HCT116 (cell line): ENCODE results near the gene PEAK3. TPM values are rescaled to one million over a fixed set of nuclear protein-coding genes. Genes with fewer than 3 reads are reported as not detected.

ENCODE experiments used
- ATAC-seq: fragments of 200-7000 bp; cut with Tn5 transposase; 2 replicates; pipeline ENCODE4 v1.9.1; 2020; ENCODE audit warnings: mild to moderate bottlenecking, moderate library complexity
- BruUV-seq: library from RNA; stranded (reverse); fragments of 400-500 nt; replicated peaks from 2 replicates; lab custom pipeline; 2021; lab: Mats Ljungman, UMichigan
- CTCF ChIA-PET: fragments of 300-600 bp; sonication (Branson Sonifier 250); formaldehyde crosslinking; loops from one replicate; lab custom pipeline; 2021; ENCODE audit warnings: antibody characterized with exemption; lab: Charles Lee
- POLR2A ChIA-PET: fragments of 300-600, 350-600 bp; sonication (Branson Sonifier 250); formaldehyde crosslinking; loops from one replicate; lab custom pipeline; 2021; ENCODE audit warnings: antibody characterized with exemption; lab: Charles Lee
- RAD21 ChIA-PET, 2 experiments: fragments of 300-600 bp; sonication (Branson Sonifier 250); formaldehyde crosslinking; loops; one replicate each; lab custom pipeline; 2023; ENCODE audit warnings: low total read pairs in 2 of 2; ENCODE audit not compliant: uncharacterized antibody in 2 of 2, unreplicated experiment in 2 of 2, low non-redundant PET in 1 of 2; lab: Charles Lee
- DNase-seq: peaks from one replicate; pipeline ENCODE4 v3.0.0-alpha.2; 2010; ENCODE audit warnings: low read depth, low spot score
- H2AFZ ChIP-seq: fragments of 200-600 bp; shearing (Covaris generic), sonication (generic); 2 replicates; pipeline ENCODE4 v1.6.1; 2017; ENCODE audit warnings: low read depth, mixed run types, mixed read lengths, antibody characterized with exemption, low read length; ENCODE audit not compliant: poor library complexity, severe bottlenecking
- H3K27ac ChIP-seq: 2 replicates; pipeline ENCODE4 v1.5.1; 2012; ENCODE audit warnings: low read depth, low read length
- H3K27me3 ChIP-seq: fragments of 200-600 bp; sonication (generic); 2 replicates; pipeline ENCODE4 v1.6.1; 2016; ENCODE audit warnings: mixed run types, low read length, mixed read lengths; ENCODE audit not compliant: insufficient read depth
- H3K36me3 ChIP-seq, 2 experiments: fragments of 200-500 bp in 1 of 2; fragments of 200-600 bp in 1 of 2; sonication (Bioruptor generic) in 1 of 2; sonication (generic) in 1 of 2; 2 replicates each; pipeline versions ENCODE4 v1.5.1 to v1.6.1; 2014 to 2016; ENCODE audit warnings: low read length in 2 of 2, inconsistent platforms in 1 of 2, mixed read lengths in 1 of 2, mixed run types in 1 of 2; ENCODE audit not compliant: insufficient read depth in 2 of 2, control insufficient read depth in 1 of 2
- H3K4me1 ChIP-seq, 2 experiments: fragments of 200-600 bp in 1 of 2; sonication (generic) in 1 of 2; 2 replicates each; pipeline versions ENCODE4 v1.5.1 to v1.6.1; 2012 to 2017; ENCODE audit warnings: low read length in 2 of 2, inconsistent platforms in 1 of 2, mild to moderate bottlenecking in 1 of 2, mixed read lengths in 1 of 2, mixed run types in 1 of 2, moderate library complexity in 1 of 2; ENCODE audit not compliant: insufficient read depth in 2 of 2, control insufficient read depth in 1 of 2
- H3K4me2 ChIP-seq: fragments of 200-600 bp; sonication (generic); 2 replicates; pipeline ENCODE4 v1.6.1; 2017; ENCODE audit warnings: mixed run types, low read length, mixed read lengths
- H3K4me3 ChIP-seq, 2 experiments: fragments of 200-600 bp in 1 of 2; sonication (generic) in 1 of 2; replicated peaks in 1 of 2; 2 replicates each; pipeline ENCODE4 v1.5.1; 2011 to 2016; ENCODE audit warnings: low read length in 2 of 2, control low read depth in 1 of 2, low read depth in 1 of 2, mild to moderate bottlenecking in 1 of 2, mixed read lengths in 1 of 2, mixed run types in 1 of 2
- H3K79me2 ChIP-seq: fragments of 200-600 bp; sonication (generic); 2 replicates; pipeline ENCODE4 v1.6.1; 2017; ENCODE audit warnings: mild to moderate bottlenecking, mixed run types, low read length, moderate library complexity, mixed read lengths; ENCODE audit not compliant: insufficient read depth
- H3K9ac ChIP-seq: fragments of 200-600 bp; sonication (generic); 2 replicates; pipeline ENCODE4 v1.6.1; 2016; ENCODE audit warnings: low read length, mixed read lengths
- H3K9me2 ChIP-seq: fragments of 200-600 bp; sonication (generic), shearing (Covaris generic); 2 replicates; pipeline ENCODE4 v1.6.1; 2017; ENCODE audit warnings: mixed run types, mild to moderate bottlenecking, moderate library complexity; ENCODE audit not compliant: insufficient read depth
- H3K9me3 ChIP-seq, 2 experiments: fragments of 200-500 bp in 1 of 2; fragments of 200-600 bp in 1 of 2; sonication (Bioruptor generic) in 1 of 2; sonication (generic) in 1 of 2; 2 replicates each; pipeline ENCODE4 v1.6.1; 2014 to 2017; ENCODE audit warnings: low read length in 2 of 2, mixed read lengths in 2 of 2, inconsistent platforms in 1 of 2, low read depth in 1 of 2, mild to moderate bottlenecking in 1 of 2, mixed run types in 1 of 2, moderate library complexity in 1 of 2; ENCODE audit not compliant: control insufficient read depth in 1 of 2, insufficient read depth in 1 of 2
- H4K20me1 ChIP-seq: fragments of 200-600 bp; sonication (generic), shearing (Covaris generic); 2 replicates; pipeline ENCODE4 v1.6.1; 2017; ENCODE audit warnings: mixed run types, mild to moderate bottlenecking, moderate library complexity; ENCODE audit not compliant: insufficient read depth
- CBX3 ChIP-seq: IDR thresholded peaks from 2 replicates; pipeline ENCODE4 v1.6.1; 2012; ENCODE audit warnings: low read depth
- CEBPB ChIP-seq: IDR thresholded peaks from 2 replicates; pipeline ENCODE4 v1.6.1; 2012; ENCODE audit warnings: low read depth
- ELF1 ChIP-seq: IDR thresholded peaks from 2 replicates; pipeline ENCODE4 v1.6.1; 2012; ENCODE audit warnings: low read depth, borderline replicate concordance
- EZH2 ChIP-seq: fragments of 200-600 bp; sonication (generic); IDR thresholded peaks from 2 replicates; pipeline ENCODE4 v1.6.1; 2017; ENCODE audit warnings: antibody characterized with exemption, mixed run types
- EZH2phosphoT487 ChIP-seq: fragments of 200-600 bp; IDR thresholded peaks from 2 replicates; pipeline ENCODE4 v1.6.1; 2018; ENCODE audit warnings: antibody characterized with exemption, borderline replicate concordance
- FOSL1 ChIP-seq: IDR thresholded peaks from 2 replicates; pipeline ENCODE4 v1.6.1; 2012; ENCODE audit warnings: low read depth
- POLR2A ChIP-seq: IDR thresholded peaks from 2 replicates; pipeline ENCODE4 v1.7.0; 2011; ENCODE audit warnings: borderline replicate concordance; ENCODE audit not compliant: insufficient read depth, insufficient read length; ENCODE audit errors: extremely low read depth
- POLR2AphosphoS5 ChIP-seq: IDR thresholded peaks from 2 replicates; pipeline ENCODE4 v1.6.1; 2011; ENCODE audit warnings: mild to moderate bottlenecking, low read depth, low read length, moderate library complexity
- RAD21 ChIP-seq: IDR thresholded peaks from 2 replicates; pipeline ENCODE4 v1.6.1; 2012; ENCODE audit warnings: low read depth, mild to moderate bottlenecking
- SIN3A ChIP-seq: IDR thresholded peaks from 2 replicates; pipeline ENCODE4 v1.6.1; 2012; ENCODE audit warnings: low read depth
- SP1 ChIP-seq: IDR thresholded peaks from 2 replicates; pipeline ENCODE4 v1.6.1; 2012; ENCODE audit warnings: low read depth
- SRF ChIP-seq: IDR thresholded peaks from 2 replicates; pipeline ENCODE4 v1.6.1; 2012; ENCODE audit warnings: low read depth
- YY1 ChIP-seq: IDR thresholded peaks from 2 replicates; pipeline ENCODE4 v1.6.1; 2011; ENCODE audit warnings: low read length, low read depth, moderate library complexity, mild to moderate bottlenecking; ENCODE audit not compliant: insufficient replicate concordance; ENCODE audit errors: extremely low read depth
- ZFX ChIP-seq: fragments of 450-650 bp; IDR thresholded peaks from 2 replicates; pipeline ENCODE4 v1.6.1; 2017
- ZNF274 ChIP-seq: fragments of 200-500 bp; sonication (Bioruptor generic); IDR thresholded peaks from 2 replicates; pipeline ENCODE4 v1.6.1; 2014; ENCODE audit warnings: mild to moderate bottlenecking, low read depth, low read length, inconsistent platforms
- intact Hi-C: fragments of 100-400 bp; cut with micrococcal nuclease; formaldehyde crosslinking; loops from 2 replicates; pipeline ENCODE4 v1.10.0; 2022
- total RNA-seq: library from RNA; stranded (reverse); gene quantifications from one replicate; pipeline ENCODE4 v1.2.1, GENCODE V29; 2021; ENCODE audit not compliant: unreplicated experiment
- TF ChIP-seq, protein P1 (sequence below): IDR thresholded peaks from 2 replicates; pipeline ENCODE4 v1.6.1; 2012; ENCODE audit warnings: low read depth
- TF ChIP-seq, protein P2 (sequence below): IDR thresholded peaks from 2 replicates; pipeline ENCODE4 v1.6.1; 2011; ENCODE audit warnings: mild to moderate bottlenecking, low read length, moderate library complexity; ENCODE audit not compliant: insufficient replicate concordance; ENCODE audit errors: extremely low read depth

PEAK3 gene
- total RNA-seq, 1 experiment from 2014 or later, result not detected

DNA sequence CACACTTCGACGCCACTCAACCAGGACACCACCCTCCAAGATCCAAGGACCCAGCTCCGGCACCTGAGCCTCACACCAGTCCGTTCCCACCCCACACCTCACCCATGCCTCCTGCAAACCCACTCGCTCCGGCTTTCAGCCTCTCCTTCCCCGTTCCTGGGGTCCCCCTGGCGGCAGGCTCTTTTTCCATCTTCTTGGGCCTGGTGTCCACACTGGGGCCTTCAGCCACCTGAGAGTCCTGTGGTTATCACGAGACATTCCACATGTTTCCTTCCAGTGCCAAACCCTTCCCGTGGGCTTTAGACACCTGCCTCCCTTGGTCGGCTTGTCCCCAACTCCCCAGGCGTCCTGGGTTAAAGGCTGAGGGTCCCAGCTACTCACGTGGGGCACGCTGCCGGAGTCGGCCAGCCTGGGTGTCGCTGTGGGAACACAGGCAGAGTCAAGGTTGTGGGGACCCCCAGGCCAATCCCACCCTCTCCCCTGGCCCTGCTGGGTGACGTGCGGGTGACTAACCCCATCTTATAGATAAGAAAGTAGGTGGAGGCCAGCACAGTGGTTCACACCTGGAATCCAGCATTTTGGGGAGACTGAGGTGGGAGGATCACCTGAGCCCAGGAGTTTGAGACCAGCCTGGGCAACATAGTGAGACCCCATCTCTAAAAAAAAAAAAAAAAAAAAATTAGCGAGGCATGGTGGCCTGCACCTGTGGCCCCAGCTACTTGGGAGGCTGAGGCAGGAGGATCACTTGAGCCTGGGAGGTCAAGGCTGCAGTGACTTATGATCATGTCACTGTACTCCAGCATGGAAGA lies 27.7 kb downstream of the PEAK3 start:
- Histone ChIP-seq H4K20me1 (no peaks in the 10 kb centered on the region), H3K27me3 (no peaks in the 10 kb centered on the region), H3K9ac (no peak overlapping the region), H3K4me1 (no peaks in the 10 kb centered on the region), H3K9me2 (no peaks in the 10 kb centered on the region), H3K79me2 (no peaks in the 10 kb centered on the region), H2AFZ (no peak overlapping the region), H3K9me3 (no peaks in the 10 kb centered on the region), H3K27ac (no peak overlapping the region), H3K4me2 (no peak overlapping the region), H3K4me3 (no peak overlapping the region), H3K36me3 (no peaks in the 10 kb centered on the region)
- ChIA-PET CTCF (no interaction called here), POLR2A (no interaction called here), RAD21 (no interaction called here)
- intact Hi-C loops, result no loop called here
- no peak for TF ChIP-seq POLR2AphosphoS5
- no peak for TF ChIP-seq ZNF274
- TF ChIP-seq FOSL1, result no peak
- TF ChIP-seq CBX3, result no peak
- no peak for TF ChIP-seq CEBPB
- no peak for TF ChIP-seq ZFX
- no peak for TF ChIP-seq EZH2
- TF ChIP-seq EZH2phosphoT487, result no peak
- TF ChIP-seq SIN3A, result no peak
- TF ChIP-seq, protein P1, sequence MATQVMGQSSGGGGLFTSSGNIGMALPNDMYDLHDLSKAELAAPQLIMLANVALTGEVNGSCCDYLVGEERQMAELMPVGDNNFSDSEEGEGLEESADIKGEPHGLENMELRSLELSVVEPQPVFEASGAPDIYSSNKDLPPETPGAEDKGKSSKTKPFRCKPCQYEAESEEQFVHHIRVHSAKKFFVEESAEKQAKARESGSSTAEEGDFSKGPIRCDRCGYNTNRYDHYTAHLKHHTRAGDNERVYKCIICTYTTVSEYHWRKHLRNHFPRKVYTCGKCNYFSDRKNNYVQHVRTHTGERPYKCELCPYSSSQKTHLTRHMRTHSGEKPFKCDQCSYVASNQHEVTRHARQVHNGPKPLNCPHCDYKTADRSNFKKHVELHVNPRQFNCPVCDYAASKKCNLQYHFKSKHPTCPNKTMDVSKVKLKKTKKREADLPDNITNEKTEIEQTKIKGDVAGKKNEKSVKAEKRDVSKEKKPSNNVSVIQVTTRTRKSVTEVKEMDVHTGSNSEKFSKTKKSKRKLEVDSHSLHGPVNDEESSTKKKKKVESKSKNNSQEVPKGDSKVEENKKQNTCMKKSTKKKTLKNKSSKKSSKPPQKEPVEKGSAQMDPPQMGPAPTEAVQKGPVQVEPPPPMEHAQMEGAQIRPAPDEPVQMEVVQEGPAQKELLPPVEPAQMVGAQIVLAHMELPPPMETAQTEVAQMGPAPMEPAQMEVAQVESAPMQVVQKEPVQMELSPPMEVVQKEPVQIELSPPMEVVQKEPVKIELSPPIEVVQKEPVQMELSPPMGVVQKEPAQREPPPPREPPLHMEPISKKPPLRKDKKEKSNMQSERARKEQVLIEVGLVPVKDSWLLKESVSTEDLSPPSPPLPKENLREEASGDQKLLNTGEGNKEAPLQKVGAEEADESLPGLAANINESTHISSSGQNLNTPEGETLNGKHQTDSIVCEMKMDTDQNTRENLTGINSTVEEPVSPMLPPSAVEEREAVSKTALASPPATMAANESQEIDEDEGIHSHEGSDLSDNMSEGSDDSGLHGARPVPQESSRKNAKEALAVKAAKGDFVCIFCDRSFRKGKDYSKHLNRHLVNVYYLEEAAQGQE, result no peak
- TF ChIP-seq POLR2A, result no peak
- TF ChIP-seq RAD21, result no peak
- no peak for TF ChIP-seq SP1
- TF ChIP-seq ELF1, result no peak
- TF ChIP-seq, protein P2, sequence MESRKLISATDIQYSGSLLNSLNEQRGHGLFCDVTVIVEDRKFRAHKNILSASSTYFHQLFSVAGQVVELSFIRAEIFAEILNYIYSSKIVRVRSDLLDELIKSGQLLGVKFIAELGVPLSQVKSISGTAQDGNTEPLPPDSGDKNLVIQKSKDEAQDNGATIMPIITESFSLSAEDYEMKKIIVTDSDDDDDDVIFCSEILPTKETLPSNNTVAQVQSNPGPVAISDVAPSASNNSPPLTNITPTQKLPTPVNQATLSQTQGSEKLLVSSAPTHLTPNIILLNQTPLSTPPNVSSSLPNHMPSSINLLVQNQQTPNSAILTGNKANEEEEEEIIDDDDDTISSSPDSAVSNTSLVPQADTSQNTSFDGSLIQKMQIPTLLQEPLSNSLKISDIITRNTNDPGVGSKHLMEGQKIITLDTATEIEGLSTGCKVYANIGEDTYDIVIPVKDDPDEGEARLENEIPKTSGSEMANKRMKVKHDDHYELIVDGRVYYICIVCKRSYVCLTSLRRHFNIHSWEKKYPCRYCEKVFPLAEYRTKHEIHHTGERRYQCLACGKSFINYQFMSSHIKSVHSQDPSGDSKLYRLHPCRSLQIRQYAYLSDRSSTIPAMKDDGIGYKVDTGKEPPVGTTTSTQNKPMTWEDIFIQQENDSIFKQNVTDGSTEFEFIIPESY, result no peak
- no peak for TF ChIP-seq YY1
- TF ChIP-seq SRF, result no peak
- BruUV-seq, result no TSS peak
- DNase-seq (no peak), ATAC-seq (no peak)
